ENCODE data around the gene NELFE.

NELFE gene

GRCh38 chr6:31971993-31972708, 13.4 kb upstream of the NELFE start, which contains the start of gene DXO:
Gene DXO, minus strand, starts transcription at chr6:31972138. Its CDS starts 463 bp downstream, at chr6:31971675.
- TF ChIP-seq POLR2AphosphoS5 (IDR thresholded peaks at IDR 0.05; ENCODE audit: low read depth, low read length) = peak; percentile 55
- no peak for TF ChIP-seq FOXP2 (optimal IDR thresholded peaks at IDR 0.05; ENCODE audit: borderline replicate concordance, extremely low read depth, extremely low read length, insufficient read depth)
- peak; percentile 79; the same call in 1 of the 2 replicates for TF ChIP-seq SIN3A (IDR thresholded peaks at IDR 0.05; ENCODE audit: borderline replicate concordance, insufficient read depth, low read length)
- peak in 1 of 2 experiments; percentile 29; a peak in 1 of 4 replicates for TF ChIP-seq REST (IDR thresholded peaks at IDR 0.05; ENCODE audit: insufficient read depth in 1 of 2, low read depth in 2 of 2, low read length in 2 of 2)
- TF ChIP-seq TAF1 (IDR thresholded peaks at IDR 0.05; ENCODE audit: borderline replicate concordance, insufficient read depth, low read length) = no peak

- TF ChIP-seq REST (IDR thresholded peaks at IDR 0.05; ENCODE audit: insufficient read depth in 1 of 2, low read depth in 2 of 2, low read length in 2 of 2) (no peak), SIN3A (IDR thresholded peaks at IDR 0.05; ENCODE audit: borderline replicate concordance, insufficient read depth, low read length) (no peak), POLR2AphosphoS5 (IDR thresholded peaks at IDR 0.05; ENCODE audit: low read depth, low read length) (peak; percentile 43; the same call in 1 of the 2 replicates), TAF1 (IDR thresholded peaks at IDR 0.05; ENCODE audit: borderline replicate concordance, insufficient read depth, low read length) (no peak)
Measured at GRCh38 chr6:31971279-31971992, 12.7 kb upstream of the NELFE start.

GRCh38 chr6:31970604-31971271, 12.0 kb upstream of the NELFE start:
- TF ChIP-seq SIN3A (IDR thresholded peaks at IDR 0.05; ENCODE audit: borderline replicate concordance, insufficient read depth, low read length) (no peak), POLR2AphosphoS5 (IDR thresholded peaks at IDR 0.05; ENCODE audit: low read depth, low read length) (peak; percentile 67), FOXP2 (optimal IDR thresholded peaks at IDR 0.05; ENCODE audit: borderline replicate concordance, extremely low read depth, extremely low read length, insufficient read depth) (no peak), REST (IDR thresholded peaks at IDR 0.05; ENCODE audit: insufficient read depth in 1 of 2, low read depth in 2 of 2, low read length in 2 of 2) (no peak), TAF1 (IDR thresholded peaks at IDR 0.05; ENCODE audit: borderline replicate concordance, insufficient read depth, low read length) (peak; percentile 5; the same call in 1 of the 2 replicates)

GRCh38 chr6:31969712-31970603, 11.2 kb upstream of the NELFE start:
- TF ChIP-seq POLR2AphosphoS5 (IDR thresholded peaks at IDR 0.05; ENCODE audit: low read depth, low read length) (no peak), SIN3A (IDR thresholded peaks at IDR 0.05; ENCODE audit: borderline replicate concordance, insufficient read depth, low read length) (no peak), FOXP2 (optimal IDR thresholded peaks at IDR 0.05; ENCODE audit: borderline replicate concordance, extremely low read depth, extremely low read length, insufficient read depth) (no peak), TAF1 (IDR thresholded peaks at IDR 0.05; ENCODE audit: borderline replicate concordance, insufficient read depth, low read length) (no peak), REST (IDR thresholded peaks at IDR 0.05; ENCODE audit: insufficient read depth in 1 of 2, low read depth in 2 of 2, low read length in 2 of 2) (no peak)
